HG02973 (cell line): ENCODE measurements around the gene HNRNPU.

Experiments
- ATAC-seq: cut with Tn5 transposase; IDR thresholded peaks from one replicate; pipeline ENCODE4 v1.9.1; 2021; ENCODE audit warnings: moderate library complexity; ENCODE audit not compliant: unreplicated experiment

HNRNPU gene

GRCh38 chr1:244810221-244810620 lies 54.1 kb downstream of the HNRNPU start:
- ATAC-seq: no peak

DNA sequence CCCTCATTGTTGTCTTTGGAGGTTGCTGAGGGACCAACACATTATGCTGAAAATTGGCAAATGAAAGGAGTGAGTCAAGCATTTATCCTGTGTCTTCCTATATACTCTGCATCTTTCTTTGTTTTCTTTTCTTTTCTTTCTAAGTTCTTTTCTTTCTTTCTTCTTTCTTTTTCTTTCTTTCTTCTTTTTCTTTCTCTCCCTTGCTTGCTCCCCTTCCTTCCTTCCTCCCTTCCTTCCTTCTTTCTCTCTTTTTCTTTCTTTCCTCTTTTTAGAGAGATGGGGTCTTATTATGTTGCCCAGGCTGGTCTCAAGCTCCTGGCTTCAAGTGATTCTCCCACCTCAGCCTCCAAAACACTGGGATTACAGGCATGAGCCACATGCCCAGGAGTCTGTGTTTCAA lies 57.2 kb downstream of the HNRNPU start:
- no peak for ATAC-seq

DNA sequence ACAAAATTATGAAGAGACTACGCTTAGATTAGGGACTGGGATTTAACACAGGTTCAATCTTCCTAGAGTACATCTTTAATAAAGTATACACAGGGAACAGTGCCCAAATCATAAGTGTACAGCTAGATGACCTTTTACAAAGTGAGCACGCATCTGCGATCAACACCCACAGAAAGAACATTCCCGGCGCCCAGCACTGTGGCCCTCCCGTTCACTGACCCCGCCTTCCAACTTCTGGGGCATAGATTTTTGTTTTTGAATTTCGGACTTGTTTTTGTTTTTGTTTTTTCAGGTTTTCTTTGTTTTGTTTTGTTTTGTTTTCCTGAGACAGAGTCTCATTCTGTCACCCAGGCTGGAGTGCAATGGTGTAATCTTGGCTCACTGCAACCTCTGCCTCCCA lies 59.5 kb downstream of the HNRNPU start:
- ATAC-seq: no peak

DNA sequence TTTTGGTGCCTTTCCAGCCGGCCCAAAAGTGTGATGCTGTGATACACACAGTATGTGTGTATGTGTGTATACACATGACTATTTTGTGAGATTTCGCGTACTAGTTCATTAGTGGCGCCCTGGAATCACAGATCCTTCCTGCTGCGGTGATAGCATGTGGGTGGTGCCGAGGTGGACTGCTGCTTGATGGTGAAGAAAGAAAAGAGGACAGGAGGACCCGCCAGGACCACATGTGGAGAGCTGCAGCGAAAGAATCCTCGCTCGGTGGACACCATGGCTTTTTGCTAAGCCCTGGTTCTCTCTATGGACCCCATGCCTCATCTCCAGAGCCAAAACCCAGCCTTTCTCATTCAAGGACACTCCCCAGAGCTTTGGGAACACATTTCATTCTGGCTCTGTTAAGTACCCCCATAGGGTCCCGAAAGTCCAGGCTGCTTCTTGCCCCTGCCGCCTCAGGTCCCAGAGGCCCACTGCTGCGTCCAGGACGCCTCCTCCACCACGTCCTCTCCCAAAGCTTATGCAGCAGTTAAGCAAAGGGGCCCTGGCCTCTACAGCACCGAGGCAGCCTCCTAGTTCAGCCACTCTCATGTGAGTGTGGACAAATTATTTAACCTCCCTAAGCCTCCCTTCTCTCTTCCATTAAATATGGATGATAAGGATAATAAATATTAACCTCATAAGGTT lies 61.6 kb downstream of the HNRNPU start:
- no peak for ATAC-seq

DNA sequence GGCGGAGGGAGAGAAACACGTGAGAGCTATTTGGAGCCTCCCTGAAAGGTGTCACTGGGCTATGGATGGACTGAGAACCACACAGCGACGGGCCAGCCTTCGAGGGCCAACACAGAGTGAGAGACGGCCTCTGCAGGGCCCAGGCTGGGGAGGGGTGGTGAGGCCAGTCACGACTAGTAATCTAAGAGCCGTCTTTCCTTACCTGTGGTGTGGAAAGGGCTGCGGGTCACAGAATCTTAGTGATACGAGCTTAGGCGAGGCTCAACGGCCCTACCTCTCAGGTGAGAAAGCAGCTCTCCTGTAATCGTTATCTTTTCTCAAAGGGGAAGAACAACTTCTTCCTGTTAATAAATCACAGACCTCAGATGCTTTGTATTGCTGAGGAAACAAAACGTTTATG lies 62.3 kb downstream of the HNRNPU start:
- no peak for ATAC-seq

- ATAC-seq: no peak
Measured at GRCh38 chr1:244801246-244801645, 63.1 kb downstream of the HNRNPU start.

DNA sequence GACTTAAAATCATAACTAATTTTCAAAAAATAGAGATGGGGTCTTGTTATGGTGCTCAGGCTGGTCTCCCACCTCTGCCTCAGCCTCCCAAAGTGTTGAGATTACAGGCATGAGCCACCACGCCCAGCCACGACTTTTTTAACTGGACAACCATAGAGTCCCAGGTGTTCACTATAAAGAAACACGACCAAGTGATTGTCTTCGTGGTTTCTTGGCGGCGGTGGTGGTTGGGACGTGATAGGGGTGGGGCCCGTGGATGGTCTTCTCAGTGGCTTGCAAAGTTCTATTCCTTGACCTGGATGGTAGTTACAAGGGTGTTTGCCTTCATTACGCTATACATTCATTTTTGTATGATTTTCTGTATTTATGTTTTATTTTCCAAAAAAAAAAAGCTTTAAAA lies 63.5 kb downstream of the HNRNPU start:
- no peak for ATAC-seq
